A549 (cell line): ENCODE results near the gene HSPB7.

Source experiments
- CHD2 ChIP-seq: fragments of 150-350 bp; IDR thresholded peaks from 2 replicates; pipeline ENCODE4 v1.6.1; 2014; ENCODE audit warnings: low read length; ENCODE audit not compliant: partially characterized antibody
- RFX5 ChIP-seq: fragments of 450-650 bp; IDR thresholded peaks from 2 replicates; pipeline ENCODE4 v1.7.1; 2014; ENCODE audit warnings: antibody characterized with exemption, mild to moderate bottlenecking, moderate library complexity

- TF ChIP-seq CHD2 = no peak
- no peak for TF ChIP-seq RFX5
Observed at GRCh38 chr1:16019644-16020277, 1.9 kb upstream of the HSPB7 start.
